Loucy (cell line): ENCODE data around the gene NAALADL2.

ENCODE experiments used
- EZH2phosphoT487 ChIP-seq: fragments of 200-600 bp; IDR thresholded peaks from 2 replicates; pipeline ENCODE4 v1.6.1; 2018; ENCODE audit warnings: antibody characterized with exemption, mild to moderate bottlenecking, moderate library complexity, borderline replicate concordance
- TF ChIP-seq, protein P1 (sequence below): fragments of 200-600 bp; sonication (generic); conservative IDR thresholded peaks from 2 replicates; pipeline ENCODE4 v1.5.1; 2014; ENCODE audit warnings: mild to moderate bottlenecking, antibody characterized with exemption, low read length

DNA sequence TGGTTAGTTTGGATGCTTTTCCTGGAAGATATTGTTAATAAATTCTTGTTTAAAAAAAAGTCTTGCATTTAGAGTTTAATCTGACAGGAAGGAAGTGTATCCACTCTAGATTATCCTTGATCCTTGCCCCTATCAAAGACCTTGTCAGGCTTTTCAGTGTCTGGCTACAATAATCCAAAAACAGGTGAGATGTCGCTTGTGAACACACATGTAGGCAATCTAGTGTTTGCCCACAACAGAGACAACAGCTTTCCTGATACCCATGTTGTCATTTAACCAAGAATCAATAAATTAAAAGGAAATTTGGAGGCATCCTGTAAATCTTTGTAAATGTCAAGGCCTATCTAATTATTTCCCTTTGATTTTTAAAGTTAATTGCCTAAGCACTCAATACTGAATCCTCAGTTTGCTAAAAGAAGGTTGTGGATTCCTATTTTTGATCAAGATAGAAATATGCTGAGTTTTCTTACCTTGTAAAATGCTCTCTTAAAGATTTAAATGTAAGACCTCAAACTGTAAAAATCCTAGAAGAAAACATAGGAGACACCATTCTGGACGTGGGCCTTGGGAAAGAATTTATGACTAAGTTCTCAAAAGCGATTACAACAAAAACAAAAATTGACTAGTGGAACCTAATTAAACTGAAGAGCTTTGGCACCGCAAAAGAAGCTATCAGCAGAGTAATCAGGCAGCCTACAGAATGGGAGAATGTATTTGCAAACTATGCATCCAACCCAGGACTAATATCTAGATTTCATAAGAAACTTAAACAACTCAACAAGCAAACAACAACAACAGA is 207.7 kb downstream of the NAALADL2 start:
- TF ChIP-seq, protein P1, sequence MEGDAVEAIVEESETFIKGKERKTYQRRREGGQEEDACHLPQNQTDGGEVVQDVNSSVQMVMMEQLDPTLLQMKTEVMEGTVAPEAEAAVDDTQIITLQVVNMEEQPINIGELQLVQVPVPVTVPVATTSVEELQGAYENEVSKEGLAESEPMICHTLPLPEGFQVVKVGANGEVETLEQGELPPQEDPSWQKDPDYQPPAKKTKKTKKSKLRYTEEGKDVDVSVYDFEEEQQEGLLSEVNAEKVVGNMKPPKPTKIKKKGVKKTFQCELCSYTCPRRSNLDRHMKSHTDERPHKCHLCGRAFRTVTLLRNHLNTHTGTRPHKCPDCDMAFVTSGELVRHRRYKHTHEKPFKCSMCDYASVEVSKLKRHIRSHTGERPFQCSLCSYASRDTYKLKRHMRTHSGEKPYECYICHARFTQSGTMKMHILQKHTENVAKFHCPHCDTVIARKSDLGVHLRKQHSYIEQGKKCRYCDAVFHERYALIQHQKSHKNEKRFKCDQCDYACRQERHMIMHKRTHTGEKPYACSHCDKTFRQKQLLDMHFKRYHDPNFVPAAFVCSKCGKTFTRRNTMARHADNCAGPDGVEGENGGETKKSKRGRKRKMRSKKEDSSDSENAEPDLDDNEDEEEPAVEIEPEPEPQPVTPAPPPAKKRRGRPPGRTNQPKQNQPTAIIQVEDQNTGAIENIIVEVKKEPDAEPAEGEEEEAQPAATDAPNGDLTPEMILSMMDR, result no peak
- no peak for TF ChIP-seq EZH2phosphoT487
